Erythroblast (primary cell): ENCODE data around the gene ZBTB7B.

Source experiments
- DNase-seq, 2 experiments: peaks; one replicate each; lab custom pipeline; 2025; lab: John Stamatoyannopoulos, UW
- GATA1 ChIP-seq: IDR thresholded peaks from 2 replicates; pipeline ENCODE4 v1.6.1; 2011; ENCODE audit warnings: low read depth, mild to moderate bottlenecking, control low read depth, low read length, moderate library complexity
- POLR2A ChIP-seq: IDR thresholded peaks from 2 replicates; pipeline ENCODE4 v1.6.1; 2011; ENCODE audit warnings: mild to moderate bottlenecking, low read length

The ZBTB7B gene

DNA sequence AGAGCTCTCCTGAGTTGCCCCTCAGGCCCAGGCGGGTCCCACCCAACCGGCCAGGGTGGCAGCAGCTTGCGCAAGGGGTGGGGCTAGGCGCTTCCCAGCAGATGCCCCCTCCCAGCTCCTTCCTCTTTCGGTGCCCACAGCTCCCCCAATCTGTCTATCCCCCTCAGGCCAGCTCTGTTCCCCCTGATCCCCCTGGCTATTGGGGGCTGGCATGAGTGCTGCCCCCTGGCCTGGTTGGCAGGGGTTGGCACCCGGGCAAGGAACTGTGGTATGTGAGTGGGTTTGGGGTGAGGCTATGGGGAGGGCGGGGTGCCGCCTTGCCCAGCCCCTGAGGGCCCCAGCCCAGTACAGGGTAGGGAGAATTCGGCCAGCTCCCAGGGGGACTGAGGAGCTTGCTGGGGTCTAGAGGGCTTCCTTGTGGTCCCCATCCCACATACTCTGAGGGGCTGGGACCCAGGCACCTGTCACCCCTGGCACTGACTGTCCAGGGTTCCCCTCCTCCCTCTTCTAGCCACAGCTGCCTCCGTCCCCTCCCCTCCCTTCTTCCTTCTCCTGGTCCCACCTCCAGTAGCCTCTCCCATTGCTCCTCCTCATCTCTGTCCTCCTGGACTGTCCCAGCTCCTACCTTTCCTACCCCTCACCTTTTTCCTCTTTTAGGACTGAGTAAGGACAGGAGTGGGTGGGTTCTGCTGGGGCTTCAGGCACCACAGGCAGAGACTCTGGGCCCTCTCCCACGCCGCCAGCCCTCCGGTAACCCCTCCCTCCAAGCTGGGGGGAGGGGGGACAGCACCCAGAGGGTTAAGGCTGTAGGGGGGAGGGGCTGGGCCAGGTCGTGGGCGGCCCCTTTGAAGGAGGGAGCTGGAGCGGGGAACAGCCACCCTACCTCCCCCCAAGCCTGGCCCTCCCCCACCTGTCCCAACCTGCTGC is 5.7 kb downstream of the ZBTB7B start:
- DNase-seq, result no peak
- TF ChIP-seq GATA1, result no peak
- no peak for TF ChIP-seq POLR2A

DNA sequence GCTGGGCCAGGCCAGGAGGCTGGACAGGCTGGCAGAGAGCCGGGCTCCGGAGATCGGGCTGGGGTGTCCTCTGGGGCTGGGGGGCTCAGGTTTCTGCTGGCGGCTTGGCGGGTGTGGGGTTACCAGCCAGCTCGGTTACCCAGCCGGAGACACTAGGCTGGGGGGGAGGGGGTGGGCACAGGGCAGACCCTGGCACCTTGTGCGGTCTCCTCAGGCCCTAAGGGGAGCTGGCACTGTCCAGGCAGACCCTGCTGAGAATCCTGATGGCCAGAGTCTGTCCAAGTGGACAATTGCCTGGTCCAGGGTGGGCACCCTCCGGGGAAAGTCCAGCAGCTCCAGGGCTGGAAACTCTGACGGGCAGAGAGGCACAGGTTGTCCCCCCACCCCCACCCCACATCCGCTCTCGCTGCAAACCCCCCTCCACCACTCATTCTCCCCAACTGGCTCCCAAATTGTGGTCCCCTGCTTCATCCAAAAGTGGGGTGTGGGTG is 6.7 kb downstream of the ZBTB7B start:
- no peak for DNase-seq
- no peak for TF ChIP-seq GATA1
- TF ChIP-seq POLR2A, result no peak

DNA sequence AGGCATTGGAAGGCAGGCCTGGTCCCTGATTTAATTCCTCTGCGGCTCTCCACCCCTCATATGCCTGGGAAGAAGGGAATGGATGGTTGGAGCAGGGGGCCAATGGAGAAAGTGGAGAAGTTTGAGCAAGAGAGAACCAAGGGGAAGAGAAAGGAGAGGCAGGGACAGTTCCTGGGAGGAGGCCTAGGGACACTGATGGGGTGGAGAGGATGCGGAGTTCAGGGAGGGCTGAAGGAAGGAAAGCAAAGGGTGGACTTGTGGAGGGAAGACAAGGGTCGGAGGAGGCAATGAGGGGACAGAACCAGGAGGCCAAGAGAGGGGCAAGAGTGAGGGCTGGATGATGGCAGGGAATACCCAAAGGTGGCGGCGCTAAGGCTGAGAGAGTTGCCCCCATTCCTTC is 7.1 kb downstream of the ZBTB7B start:
- no peak for DNase-seq
- TF ChIP-seq GATA1, result no peak
- no peak for TF ChIP-seq POLR2A

DNA sequence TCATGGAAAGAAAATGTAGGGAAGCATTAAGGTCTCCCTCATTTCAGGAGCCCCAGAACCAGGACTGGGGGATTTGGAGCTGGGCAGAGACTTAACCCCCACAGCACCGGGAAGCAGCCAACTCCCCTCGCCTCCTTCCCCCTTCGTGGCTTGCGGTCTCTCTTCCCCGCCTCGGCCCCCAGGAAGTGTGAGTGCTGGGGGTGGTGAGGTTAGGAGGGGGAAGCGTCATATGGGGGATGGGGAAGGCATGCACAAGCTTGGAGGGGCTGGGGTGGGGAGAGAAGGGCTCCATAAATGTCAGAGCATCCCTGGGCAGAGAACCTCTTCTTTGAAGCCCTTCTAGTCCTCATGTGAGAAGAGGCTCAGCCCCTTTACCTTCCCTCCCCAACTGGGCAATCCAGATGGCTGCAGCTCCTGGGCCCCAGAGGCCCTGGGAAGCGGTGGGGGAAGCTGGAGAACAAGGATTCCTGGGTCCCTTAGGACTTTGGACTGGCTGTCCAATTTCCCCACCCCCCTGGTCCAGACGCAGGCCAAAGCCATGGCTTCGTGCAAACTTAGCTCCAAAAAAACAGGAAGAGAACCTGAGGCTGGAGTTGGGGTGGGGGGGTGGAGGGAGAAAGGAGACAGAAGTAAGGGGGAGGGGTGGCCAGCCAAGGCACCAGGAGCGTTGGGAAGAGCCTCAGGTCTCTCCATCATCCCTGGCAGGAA is 7.8 kb downstream of the ZBTB7B start:
- no peak for TF ChIP-seq POLR2A
- DNase-seq, result no peak

DNA sequence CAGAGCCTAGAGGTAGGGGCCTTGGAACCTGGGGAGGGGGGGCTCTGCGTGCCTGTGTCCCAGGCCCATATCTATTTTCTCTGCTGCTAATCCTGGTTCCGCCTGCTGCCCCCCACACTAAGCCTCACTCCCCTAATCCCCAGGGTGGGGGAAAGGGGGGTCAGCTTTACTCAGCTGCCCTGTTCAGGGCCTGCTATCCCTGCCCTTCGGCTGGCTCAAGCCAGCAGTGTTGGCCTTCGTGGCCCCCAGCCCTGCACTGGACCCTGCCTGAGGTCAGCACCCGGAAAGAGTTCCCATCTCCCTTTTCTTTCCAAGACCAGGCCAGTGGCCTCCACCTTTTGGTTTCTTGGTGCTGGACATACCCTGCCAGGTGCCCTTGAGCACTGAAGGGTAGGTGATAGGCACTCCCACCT is 8.4 kb downstream of the ZBTB7B start:
- DNase-seq, result no peak
- no peak for TF ChIP-seq POLR2A

DNA sequence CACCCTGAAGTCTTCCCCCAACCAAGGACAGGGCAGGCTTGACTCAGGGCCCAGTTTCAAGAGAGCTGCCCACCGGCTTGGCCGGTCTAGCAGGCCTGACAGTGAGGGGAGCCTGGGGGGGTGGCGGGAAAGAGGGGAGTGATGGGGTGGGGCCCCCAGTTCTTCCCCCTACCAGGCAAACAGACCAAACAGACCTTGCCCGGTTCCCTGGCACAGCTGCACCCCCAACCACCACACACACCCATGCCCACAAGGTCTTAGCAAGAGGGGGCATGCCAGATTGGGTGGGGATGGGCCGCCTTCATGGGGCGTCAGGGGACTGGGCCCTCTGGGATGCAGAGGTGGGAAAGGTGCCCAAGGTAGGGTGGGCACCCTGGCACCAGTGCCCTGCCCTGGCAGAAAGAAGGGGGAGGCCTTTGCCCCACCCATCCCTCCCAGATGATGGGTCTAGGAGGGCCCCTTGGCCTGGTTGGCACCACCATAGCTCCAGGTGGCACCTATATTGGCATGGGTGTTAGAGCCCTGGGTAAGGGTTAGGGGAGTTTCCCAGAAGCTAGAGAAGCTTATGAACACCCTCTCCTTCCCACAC is 8.9 kb downstream of the ZBTB7B start:
- TF ChIP-seq GATA1 (no peak), POLR2A (no peak)

DNA sequence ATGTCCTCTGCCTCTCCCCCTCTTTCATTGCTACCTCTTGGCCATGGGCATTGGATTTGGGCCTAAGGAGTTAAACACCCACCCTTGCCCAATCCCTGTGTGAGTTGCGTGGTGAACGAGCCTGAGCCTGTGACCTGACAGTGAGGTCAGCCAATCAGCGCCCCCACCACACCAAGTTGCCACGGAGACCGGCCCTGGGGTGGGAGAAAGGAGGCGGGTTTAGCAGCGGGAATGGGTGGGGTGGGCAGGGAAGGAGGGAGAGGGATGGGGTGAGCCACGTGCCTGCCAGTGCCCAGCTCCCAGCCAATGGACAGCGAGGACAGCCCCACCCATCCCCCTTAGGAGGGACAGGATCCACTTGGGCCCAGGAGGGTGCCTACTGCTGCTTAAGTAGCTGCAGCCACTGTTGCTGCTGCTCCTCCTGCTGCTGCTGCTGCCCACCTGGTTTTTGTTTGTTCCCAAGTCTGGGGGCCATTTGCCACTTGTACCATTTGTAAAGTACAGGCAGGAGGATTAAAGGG is 9.5 kb downstream of the ZBTB7B start:
- peak; percentile 92 to 93 for DNase-seq
- peak; percentile 73 for TF ChIP-seq POLR2A
- TF ChIP-seq GATA1, result no peak

More for the DNA sequence above, 8.9 kb downstream of the ZBTB7B start:
- no peak for DNase-seq

DNA sequence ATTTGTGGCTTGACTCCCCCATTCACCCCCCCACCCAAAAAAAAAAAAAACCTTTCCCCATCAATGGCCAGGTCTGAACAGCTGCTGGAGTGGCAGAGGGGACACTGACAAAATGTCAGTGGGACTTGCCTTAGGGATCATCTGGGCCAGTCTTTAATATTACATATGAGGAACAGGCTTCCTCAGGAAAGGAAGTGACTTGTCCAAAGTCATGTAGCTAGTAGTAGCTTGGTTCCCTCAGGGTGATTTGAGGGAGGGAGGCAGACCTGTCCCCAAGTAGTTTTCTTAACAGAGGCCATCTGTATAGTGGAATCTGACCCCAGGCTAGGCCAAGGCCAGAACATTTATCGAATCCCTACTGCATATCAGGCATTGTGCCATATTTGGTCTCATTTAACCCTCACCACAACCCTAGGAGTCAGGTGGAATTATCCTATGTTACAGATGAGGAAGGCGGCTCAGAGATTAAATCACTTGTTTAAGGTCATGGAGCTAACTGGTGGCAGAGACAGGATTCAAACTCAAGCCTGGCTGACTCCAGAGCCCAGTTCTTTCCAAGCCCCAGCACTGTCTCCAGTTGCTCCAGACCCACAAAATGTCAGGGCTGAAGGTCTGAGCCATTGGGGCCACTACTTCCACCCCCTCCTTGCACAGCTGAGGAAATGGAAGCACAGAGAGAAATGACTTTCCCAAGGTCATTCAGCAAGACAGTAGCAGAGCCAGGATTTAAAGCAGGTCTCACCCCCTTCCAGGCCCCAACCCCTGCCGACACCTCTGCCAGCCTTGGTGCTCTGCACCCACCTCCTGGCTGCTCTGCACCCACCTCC is 10.4 kb downstream of the ZBTB7B start:
- TF ChIP-seq GATA1 (no peak), POLR2A (no peak)
- peak; percentile 47 to 50 for DNase-seq

DNA sequence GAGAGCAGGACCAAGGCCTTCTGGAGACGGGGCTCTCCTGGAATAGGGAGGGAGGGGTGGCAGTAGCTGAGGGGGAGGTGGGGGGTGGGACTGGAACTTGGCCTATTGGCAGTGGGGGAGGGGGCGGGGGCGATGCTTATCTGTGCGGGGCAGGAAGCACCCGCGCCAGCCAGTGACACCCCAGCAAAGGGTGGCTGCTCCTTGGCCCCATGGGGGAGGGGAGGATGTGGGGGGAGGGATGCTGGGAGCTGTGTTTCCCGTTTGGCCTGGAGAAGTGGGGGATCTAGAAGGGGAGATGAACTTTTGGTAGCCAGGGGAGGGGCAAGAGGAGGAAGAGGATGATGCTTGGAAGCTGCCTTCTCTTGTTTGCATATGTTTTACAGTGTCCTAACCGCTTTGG is 11.0 kb downstream of the ZBTB7B start:
- DNase-seq, result peak; percentile 64 to 73
- TF ChIP-seq GATA1, result no peak

DNA sequence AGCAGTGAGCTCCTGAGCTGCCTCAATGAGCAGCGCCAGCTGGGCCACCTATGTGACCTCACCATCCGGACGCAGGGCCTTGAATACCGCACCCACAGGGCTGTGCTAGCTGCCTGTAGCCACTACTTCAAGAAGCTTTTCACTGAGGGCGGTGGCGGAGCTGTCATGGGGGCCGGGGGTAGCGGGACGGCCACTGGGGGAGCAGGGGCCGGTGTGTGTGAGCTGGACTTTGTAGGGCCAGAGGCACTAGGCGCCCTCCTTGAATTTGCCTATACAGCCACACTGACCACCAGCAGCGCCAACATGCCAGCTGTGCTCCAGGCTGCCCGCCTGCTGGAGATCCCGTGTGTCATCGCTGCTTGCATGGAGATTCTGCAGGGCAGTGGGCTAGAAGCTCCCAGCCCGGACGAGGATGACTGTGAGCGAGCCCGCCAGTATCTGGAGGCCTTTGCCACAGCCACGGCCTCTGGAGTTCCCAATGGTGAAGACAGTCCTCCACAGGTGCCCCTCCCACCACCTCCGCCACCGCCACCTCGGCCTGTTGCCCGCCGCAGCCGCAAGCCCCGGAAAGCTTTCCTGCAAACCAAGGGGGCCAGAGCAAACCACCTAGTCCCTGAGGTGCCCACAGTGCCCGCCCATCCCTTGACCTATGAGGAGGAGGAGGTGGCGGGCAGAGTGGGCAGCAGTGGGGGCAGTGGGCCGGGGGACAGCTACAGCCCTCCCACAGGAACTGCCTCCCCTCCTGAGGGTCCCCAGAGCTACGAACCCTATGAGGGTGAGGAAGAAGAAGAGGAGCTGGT is 12.3 kb downstream of the ZBTB7B start:
- TF ChIP-seq GATA1 (no peak), POLR2A (no peak)
- no peak for DNase-seq

DNA sequence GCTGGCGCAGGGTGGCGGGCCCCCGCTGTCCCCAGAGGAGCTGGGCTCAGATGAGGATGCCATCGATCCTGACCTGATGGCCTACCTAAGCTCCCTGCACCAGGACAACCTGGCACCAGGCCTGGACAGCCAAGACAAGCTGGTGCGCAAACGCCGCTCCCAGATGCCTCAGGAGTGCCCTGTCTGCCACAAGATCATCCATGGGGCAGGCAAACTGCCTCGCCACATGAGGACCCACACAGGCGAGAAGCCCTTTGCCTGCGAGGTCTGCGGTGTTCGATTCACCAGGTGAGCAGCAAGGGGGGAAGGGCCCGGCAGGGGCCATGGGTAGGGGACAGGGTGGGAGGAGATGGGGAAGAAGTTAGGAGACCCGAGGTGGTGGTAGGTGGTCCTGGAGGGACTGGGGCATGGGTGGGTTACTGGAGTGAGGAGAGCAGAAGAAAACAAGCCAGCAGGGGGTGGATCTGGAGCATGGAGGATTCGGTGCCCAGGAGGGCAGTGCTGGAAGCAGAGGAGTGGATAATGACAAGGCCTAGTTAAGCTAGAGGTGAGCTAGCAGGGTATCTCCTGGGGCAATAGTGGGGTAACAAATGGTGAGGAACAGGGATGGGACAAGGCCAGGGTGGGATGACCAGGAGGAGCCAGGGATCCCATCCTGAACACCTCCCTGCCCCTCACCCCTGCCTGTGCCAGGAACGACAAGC is 13.1 kb downstream of the ZBTB7B start:
- DNase-seq, result no peak
- TF ChIP-seq GATA1 (no peak), POLR2A (peak; percentile 14)

DNA sequence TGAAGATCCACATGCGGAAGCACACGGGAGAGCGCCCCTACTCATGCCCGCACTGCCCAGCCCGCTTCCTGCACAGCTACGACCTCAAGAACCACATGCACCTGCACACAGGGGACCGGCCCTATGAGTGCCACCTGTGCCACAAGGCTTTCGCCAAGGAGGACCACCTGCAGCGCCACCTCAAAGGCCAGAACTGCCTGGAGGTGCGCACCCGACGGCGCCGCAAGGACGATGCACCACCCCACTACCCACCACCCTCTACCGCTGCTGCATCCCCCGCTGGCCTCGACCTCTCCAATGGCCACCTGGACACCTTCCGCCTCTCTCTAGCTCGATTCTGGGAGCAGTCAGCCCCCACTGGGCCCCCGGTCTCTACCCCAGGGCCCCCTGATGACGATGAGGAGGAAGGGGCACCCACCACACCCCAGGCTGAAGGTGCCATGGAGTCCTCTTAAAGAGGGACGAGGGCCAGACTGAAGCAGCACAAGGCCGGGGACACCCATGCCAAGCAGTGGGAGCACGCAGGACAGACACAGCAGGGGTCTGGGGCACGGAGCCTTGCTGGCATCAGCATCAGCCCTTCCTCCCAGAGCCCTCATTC is 13.7 kb downstream of the ZBTB7B start:
- TF ChIP-seq POLR2A, result peak; percentile 7
- TF ChIP-seq GATA1, result no peak
- no peak for DNase-seq
